GM19395 (cell line): ENCODE measurements around the gene GMNN.

Experiments
- ATAC-seq: cut with Tn5 transposase; IDR thresholded peaks from one replicate; pipeline ENCODE4 v1.9.1; 2021; ENCODE audit warnings: mild to moderate bottlenecking, moderate library complexity; ENCODE audit not compliant: unreplicated experiment

The GMNN gene

DNA sequence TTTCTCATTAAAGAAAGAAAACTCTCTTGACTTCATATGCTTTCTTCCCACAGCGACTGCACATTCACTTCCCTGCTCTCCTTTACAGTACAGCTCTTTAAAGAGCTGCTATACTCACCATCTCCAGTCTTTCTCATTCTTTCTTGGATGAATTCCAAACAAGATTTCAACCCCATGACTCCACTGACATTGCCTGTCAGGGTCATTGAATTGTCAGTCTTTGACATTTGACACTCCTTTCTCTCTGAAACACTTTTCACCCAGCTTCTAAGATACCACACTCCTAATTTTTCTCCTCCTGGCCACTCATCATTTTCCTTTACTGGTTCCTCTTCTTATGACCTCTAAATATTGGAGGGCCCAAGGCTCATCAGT is 24.8 kb downstream of the GMNN start:
- no peak for ATAC-seq

DNA sequence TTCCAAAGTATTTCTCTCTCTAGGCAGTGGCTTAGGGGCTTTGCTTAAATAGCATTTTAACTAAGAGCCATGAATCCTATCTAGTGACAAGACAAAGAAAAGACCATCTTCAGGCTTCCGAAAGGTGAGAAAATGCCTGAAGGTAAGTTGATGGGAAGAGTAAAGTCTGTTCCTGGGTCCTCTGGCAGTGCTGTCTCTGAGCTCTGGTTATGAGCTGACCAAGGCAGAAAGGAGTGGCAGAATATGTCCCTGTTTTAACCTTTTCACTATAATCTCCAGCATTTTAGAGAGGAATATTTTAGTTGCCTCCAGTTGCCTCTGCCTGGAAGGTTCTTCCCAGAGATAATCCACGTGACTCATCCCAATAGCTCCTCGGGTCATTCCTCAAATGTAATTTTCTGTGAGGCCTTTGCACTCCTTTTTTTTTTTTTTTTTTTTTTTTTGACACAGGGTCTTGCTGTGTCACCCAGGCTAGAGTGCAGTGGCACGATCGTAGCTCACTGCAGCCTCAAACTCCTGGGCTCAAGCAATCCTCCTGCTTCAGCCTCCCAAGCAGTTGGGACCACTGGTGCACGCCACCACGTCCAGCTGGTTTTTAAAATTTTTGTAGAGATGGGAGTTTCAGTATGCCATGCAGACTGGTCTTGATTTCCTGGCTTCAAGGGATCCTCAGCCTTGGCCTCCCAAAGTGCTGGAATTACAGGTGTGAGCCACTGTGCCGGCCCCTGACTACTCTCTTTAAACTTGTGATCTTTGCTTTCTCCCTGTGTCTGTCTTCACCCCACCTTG is 27.7 kb downstream of the GMNN start:
- no peak for ATAC-seq

DNA sequence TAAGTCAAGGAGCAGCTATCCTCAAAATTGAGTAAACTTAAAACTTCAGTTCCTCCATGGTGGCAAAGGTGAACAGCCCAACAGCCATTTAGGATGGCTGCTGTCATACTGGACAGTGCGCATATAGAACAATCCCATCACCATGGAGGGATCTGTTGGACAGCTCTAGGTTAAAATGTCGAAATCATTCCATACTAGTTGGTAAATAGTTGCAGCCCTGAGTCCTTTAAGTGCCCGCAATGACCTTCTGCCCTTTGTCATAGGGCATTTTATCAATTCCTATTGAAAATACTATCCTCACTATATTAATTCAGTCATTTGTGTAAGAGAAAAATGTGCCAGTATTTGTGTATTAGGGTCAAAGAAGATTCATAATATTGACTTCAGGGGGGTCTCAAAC is 32.8 kb downstream of the GMNN start:
- ATAC-seq, result no peak

DNA sequence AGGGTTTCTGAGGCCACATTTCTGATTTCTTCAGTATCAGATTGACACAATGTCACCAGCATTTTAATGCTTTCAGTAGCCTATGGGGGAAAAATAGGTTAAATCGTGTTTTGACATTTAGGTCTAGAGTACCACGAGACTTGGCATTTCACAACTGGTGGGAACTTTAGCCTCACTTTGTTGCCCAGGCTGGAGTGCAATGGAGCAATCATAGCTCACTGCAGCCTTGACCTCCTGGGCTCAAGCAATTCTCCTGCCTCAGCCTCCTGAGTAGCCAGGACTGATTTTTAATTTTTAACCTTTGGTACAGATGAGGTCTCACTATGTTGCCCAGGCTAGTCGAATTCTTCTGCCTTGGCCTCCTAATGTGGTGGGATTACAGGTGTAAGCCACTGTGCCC is 35.0 kb downstream of the GMNN start:
- ATAC-seq, result no peak

DNA sequence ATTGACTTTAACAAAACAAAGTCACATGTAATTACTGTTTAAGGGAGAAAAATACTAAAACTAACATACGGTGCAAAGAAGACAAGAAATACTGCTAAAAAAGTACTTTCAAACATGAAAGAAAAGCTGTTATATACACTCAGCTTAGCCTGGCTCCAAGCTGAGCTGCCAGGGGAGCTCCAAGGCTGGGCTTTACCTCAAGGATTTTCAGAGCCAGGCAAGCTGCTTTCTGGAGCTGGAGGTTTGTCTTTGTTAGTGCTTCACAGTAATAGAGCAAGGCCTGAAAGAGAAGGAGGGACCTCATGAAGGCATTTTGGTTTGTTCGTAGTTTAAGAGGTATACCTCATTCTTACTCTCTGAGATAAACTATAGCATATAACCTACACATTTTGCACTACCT is 43.6 kb downstream of the GMNN start:
- no peak for ATAC-seq

DNA sequence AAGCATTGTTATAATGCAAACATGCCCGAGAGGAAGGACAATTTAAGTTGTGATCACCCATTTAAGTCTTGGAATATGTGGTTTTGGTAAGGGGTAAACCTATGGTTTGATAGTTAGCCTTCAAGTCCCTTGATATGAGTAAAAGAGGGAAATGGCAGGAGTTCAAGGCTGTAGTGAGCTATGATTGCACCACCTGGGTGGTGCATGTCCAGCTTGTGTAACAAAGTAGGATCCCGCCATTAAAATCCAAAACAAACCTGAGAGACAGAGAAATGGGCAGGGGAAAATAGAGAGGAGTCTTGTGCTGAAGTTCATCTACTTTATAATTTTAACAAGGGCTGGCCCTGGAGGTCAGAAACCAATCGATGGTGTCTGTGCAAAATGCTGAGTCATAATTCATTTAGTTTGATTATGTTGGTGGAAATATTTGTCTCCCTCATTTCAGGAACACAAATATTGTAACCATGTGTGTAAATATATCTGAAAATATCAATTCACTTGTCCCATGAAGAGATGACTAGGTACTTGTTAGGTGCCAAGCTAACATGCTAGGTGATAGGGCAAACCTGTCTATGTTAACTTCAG is 47.2 kb downstream of the GMNN start:
- ATAC-seq, result no peak

DNA sequence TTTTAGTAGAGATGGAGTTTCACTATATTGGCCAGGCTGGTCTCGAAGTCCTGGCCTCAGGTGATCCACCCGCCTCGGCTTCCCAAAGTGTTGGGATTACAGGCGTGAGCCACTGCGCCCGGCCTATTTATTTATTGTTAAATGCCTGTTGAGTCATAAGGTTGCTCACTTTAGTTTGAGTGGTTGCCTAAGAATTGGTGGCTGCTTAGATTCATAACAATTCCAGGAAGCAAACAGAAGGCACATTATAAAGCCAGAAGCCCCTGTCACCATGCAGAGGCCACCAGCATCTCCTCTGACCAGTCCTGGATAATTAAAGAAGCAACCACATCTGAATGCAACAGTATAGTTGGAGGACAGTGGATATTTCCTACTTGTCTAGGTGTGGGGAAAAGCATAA is 48.0 kb downstream of the GMNN start:
- ATAC-seq, result no peak

DNA sequence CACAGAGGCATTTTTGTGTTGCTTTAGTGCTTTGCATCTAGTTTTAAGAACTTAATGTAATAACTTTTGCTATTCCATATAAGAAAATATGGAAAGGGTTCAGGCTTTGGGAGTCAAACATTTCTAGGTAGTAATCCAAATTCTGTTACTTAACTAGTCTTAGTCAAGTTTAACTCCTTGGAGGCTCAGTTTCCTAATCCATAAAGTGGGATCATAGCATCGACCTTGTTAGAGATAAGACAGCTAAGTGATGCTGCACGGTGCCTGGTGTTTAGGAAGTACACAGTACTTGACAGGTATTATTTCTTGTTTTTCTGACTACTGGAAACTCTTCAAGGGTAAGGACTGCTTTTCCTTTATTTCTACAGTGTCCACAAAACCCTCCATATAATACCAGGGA is 48.4 kb downstream of the GMNN start:
- no peak for ATAC-seq

DNA sequence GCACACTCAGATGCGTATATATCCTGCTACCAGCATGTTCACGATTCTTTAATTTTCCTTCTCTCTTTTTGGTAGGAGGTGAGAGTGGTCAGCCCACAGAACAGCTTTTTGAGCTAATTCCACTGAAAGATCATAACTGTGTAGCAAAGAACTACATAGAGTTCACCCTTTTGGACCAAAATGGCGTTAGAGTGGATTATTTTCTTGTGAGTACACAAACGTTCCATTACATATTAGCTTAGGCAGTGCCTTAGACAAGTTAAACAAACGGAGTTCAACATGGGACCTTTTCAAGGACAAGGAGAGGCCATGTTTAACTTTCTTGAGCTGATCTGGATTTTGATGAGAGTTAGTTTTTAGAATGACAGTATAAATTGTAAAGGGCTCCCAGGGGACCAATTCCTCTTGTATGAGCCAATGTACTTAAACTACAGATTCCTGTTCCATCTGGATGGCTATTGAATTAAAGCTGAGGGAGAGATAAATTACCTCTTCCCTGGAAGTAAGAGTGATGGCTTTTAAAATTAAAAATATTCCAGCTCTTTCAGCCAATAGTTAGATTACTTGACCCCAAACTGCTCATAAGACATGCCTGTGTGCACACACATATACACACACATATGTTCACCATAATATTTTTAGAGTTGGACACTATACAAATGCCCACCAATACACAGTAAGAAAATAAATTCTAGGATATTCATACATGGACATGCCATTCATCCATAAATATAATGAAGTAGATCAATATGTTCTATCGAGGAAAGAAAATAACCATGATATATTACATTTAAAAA is 49.6 kb downstream of the GMNN start:
- no peak for ATAC-seq

DNA sequence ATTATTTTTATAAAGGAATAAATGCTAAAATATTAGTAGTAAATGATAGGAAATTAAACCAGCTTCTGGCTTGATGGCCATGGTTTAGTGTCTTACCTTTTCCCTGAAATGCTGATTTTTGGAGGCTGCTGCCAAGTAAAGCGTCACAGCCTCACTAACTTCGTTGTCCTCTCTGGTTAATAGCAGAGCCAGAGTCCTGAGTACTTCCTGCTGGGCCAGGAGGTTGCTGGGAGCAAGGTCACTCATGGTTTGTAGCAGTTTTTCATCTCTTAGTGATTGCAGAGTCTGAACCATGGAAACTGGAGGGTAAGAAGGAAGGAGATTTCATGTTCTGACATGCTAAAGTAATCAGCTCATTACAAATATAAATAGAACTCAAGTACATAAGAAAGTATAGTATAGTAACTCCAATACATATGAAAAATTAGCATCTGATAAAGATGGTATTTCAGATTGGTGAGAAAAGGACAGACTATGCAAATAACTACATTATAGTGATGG is 50.4 kb downstream of the GMNN start:
- ATAC-seq, result no peak

DNA sequence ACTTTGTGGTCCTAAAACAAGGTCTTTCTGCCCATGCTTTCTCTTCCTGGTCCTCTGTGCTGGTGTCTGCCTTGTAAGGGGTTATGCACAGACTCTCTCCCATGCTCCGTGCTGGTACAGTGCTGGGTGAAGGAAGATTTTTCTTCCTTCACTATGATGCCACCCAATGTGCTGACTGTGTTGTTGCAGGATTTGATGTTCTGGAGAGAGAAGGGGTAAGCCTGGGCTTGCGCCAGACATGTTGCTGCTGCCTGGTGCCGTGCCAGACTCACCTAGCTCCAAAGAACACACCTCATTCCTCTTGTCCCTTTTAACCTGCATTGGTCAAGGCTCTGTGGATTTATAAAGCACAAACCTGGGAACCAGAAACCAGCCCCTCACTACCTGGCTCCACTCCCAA is 52.4 kb downstream of the GMNN start:
- no peak for ATAC-seq

DNA sequence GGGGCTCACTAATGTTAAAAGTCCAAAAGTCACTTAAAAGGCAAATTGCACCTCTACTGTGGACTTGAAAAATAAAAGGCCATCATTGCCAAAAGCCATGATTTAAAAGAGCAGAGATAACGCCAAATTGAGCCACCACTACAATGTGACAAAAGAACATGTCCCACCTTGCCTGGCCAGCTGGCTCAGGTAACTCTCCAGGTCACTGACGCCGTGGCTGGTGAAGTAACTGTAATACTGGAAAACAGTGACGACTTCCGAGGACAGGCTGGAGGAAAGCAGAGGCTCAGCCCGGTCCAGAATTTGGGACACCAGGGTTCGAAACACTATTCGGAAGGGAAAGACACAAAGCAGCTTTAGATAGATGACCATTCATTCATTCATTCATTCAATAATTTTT is 53.2 kb downstream of the GMNN start:
- no peak for ATAC-seq

DNA sequence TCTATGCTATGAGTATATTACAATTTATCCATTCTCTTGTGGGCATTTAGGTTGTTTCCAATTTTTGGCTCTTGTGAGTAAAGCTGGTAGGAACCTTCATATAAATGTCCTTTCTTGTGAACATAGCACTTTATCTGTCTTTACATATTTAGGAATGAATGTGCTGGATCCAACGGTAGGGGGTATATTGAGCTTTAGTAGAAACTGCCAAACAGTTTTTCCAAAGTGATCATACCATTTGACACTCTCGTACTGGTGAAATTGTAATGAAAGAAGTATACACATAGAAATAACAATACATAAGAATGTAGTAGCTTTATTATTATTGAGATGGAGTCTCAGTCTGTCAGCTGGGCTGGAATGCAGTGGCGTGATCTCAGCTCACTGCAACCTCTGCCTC is 54.9 kb downstream of the GMNN start:
- ATAC-seq, result no peak

DNA sequence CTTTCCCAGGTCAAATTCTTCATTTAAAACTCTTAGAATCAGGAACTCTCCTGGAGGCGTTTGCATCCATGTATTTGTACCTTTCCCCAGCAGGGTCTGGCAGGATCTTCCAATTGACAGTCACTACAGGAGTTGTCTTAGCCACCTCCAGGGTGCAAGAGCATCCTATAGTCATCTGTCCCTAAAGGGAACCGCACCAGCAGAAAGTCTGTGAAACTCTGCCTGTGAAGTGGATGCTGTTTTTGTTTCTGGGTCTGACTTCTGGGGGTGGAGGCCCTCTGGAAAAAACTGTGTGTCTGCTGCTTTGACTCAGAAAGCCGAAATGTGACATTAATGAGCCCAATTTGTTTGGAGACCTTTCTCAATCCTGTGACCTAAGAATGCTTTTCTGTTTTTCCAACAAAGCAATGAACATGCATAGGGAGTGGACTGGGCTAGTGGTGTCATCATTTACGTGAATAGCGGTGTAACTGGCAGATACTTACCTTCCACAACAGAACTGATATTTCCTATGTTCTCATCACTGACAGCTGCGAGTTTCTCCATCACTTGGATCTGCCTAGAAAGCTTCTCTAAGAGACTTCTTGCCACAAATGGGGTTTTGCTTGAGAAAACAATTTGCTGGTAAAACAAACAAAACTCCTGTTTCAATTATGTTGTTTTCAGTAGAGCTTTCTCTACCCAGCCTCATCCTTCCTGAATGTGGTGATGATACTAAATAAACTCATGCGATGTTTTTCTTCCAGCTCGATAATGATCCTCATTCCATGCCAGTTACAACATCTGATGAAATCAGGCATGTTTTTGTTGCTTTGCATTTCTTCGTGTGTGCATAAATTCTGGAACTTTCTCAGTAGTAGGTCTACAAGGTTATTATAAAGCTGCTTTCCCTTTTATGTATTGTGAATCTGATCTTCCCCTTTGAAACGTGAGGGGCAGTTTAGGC is 57.3 kb downstream of the GMNN start:
- no peak for ATAC-seq

DNA sequence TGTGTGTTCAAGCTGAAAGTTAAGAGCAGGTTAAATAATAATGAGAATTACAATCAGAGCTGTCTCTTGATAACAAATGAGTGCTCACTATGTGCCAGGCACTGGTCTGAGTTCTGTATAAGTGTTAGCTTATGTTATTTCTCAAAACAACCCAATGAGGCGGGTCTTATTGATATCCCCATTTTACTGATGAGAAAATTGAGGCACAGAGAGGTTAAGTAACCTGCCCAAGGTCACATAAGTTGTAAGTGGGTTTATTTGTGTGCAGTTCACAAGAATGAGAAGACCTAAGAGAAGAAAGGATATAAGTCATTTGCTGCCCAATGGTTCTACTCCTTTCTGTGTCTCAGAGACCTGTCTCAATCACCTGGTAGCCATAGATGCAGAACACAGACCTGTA is 58.1 kb downstream of the GMNN start:
- no peak for ATAC-seq

DNA sequence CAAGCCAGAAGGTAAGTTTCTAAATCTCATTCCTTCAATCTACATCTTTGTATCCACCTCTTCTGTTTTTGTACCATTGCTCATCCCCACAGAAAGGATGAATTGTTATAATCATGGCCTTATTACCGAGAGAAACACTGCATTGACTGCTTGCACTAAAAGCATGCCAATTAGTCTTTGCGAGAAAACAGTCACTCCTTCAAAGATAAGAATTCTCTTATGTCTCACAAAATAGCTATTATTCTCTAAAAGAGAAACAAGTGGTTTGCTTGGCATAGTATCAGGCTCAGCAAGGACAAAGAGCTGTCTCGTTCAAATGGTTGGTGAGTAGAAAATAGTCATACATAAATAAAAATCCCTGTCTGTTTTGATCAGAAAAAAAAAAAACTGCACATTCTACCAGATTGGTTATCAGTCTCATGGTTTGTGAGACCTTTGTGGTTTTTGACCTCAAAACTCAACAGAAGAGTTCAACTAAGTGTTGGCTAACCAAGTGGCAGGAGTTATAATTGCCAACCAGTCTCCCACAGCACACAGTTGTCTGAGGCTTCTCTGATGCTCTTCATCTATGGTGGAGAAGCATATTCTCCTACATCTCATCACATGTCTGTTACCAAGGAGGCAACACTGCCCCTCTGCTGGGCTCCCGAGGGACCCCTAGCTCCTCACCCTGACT is 59.1 kb downstream of the GMNN start:
- ATAC-seq, result no peak
